ENCODE results near the gene PPOX.

DNA sequence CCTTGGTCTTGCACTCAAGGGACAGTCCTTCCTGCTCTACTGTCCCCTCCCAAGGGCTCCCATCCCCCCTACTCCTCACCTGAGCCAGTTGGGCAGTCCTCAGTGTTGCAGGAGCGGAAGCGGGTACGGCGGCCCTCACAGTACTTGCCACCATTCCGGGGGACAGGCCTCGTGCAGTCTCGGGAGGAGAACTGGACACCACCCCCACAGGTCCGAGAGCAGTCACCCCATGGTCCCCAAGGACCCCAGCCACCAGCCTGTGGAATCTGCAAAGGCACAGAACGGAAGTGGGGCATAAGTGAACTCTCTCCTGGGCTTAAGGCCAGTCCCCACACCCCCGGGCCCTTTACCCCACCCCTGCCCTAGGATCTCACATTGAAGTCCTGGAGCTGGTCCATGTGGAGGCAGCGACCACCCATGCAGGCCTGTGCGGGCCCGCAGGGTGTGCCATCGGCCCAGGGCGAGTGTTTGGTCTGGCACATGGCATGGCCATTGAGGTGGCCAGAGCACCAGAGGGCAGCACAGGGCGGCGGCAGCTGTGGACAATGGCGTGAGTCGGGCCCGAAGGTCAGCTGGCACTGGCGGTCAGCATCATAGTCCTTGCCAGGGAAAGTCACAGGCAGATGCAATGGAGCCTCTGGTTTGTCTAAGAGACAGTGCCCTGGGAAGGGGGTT is 27.5 kb downstream of the PPOX start:
- no peak for TF ChIP-seq POLR2A (IDR thresholded peaks at IDR 0.05)
- no peak for TF ChIP-seq CTCF (IDR thresholded peaks at IDR 0.05)

All from ovary (tissue), 3 donors.